Gastroesophageal sphincter (tissue), 3 donors: Measurements from ENCODE around the gene ZNF512.

ENCODE experiments used
- CTCF ChIP-seq, 4 experiments: fragments of 200-600 bp in 2 of 4; fragments of 450-650 bp in 2 of 4; sonication (generic) in 1 of 4; IDR thresholded peaks; one replicate each; pipeline ENCODE4 v1.5.1; 2017 to 2019; ENCODE audit warnings: antibody characterized with exemption in 4 of 4, mild to moderate bottlenecking in 2 of 4, moderate library complexity in 2 of 4
- EP300 ChIP-seq: sonication (generic); formaldehyde crosslinking; IDR thresholded peaks from one replicate; pipeline ENCODE4 v1.6.1; 2017; ENCODE audit warnings: antibody characterized with exemption, mild to moderate bottlenecking
- POLR2AphosphoS5 ChIP-seq: sonication (generic); formaldehyde crosslinking; IDR thresholded peaks from one replicate; pipeline ENCODE4 v1.6.1; 2017; ENCODE audit warnings: antibody characterized with exemption

- no peak for TF ChIP-seq POLR2AphosphoS5
- TF ChIP-seq CTCF (IDR thresholded peaks at IDR 0.05): no peak
- no peak for TF ChIP-seq EP300
These were observed 611 bp downstream of the ZNF512 start for GRCh38 chr2:27583390-27583915.
